HG03025 (cell line): ENCODE measurements around the gene CEP70.

Experiments
- ATAC-seq: cut with Tn5 transposase; IDR thresholded peaks from one replicate; pipeline ENCODE4 v1.9.1; 2021; ENCODE audit warnings: mild to moderate bottlenecking, moderate library complexity; ENCODE audit not compliant: unreplicated experiment, low FRiP score

Gene CEP70

DNA sequence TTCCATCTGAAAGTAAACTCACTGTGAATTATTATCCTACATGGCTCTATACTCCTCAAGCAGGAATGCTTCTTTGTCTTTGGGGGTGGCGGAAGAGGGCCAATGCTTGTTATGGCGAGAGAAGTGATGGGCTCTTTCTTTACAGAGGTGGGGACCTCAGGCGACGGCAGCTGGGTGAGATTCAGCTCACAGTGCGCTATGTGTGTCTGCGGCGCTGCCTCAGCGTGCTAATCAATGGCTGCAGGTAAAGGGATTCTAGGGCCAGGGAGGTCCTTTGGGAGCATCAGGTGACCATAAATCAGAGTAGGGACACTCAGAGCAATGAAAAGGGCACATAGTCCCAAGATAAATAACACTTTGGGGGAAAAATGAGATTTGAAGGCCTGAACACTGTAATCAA lies 120.7 kb downstream of the CEP70 start:
- no peak for ATAC-seq

DNA sequence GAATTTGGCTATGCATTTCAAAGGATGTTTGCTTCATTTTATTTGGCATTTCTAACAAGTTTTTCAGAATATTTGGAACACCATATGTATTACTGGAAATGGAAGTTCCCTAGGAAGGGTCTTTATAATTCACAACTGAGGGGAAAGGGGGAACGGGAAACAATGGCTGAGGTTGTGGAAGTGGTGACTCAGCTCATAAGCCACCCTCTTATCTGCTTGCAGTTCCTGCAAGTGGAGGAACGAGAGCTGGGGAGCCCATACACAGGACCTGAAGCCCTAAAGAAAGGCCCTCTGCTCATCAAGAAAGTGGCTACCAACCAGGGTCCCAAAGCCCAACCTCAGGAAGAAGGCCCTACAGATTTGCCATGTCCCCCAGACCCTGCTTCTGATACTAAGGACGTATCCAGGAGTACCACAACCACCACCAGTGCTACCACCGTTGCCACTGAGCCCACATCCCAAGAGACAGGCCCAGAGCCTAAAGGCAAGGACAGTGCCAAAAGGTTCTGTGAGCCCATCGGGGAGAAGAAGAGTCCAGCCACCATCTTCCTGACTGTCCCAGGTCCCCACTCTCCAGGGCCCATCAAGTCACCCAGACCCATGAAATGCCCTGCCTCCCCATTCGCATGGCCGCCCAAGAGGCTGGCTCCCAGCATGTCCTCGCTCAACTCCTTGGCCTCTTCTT lies 121.8 kb downstream of the CEP70 start:
- ATAC-seq = no peak

- ATAC-seq = no peak
Measured at GRCh38 chr3:138471481-138471880, 122.6 kb downstream of the CEP70 start.

- ATAC-seq = no peak
Measured at GRCh38 chr3:138470687-138471086, 123.4 kb downstream of the CEP70 start.

DNA sequence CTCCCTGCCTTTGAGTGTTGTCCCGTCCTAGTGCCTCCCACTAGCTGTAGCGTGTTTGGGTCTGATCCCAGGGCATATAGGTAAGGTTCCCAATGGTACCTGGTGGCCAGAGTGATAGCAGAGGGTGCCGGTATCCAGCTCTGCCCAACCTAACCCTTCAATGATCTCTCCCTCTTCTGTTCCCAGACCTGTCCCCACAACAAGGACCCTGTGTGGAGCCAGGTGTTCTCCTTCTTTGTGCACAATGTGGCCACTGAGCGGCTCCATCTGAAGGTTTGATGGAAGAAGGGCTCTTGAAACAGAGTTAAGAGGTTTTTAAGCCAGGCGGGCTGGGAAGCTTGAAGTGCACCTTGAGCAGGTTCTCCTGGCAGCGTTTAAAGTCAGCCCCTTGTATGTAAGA lies 124.2 kb downstream of the CEP70 start:
- ATAC-seq = no peak

GRCh38 chr3:138468886-138469285 lies 125.2 kb downstream of the CEP70 start:
- ATAC-seq = no peak

DNA sequence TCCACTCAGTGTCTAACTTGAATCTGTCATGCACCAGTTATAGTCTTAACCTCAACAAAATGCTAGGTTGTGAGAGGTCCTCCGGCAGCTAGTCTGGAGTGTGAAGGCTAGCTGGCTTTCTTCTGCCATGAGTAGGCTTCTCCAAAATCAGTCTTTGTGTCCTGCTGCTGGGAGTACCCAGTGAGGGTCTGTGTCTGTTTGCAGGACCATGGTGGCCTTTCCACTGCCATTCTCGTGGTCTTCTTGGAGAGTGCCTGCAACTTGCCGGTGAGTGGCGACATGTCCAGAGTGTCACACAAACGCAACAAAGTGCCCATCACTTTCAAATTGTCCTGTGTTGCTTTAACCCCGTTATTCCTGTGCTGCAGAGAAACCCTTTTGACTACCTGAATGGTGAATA lies 125.6 kb downstream of the CEP70 start:
- ATAC-seq = no peak

GRCh38 chr3:138467931-138468330 lies 126.1 kb downstream of the CEP70 start:
- ATAC-seq = no peak

DNA sequence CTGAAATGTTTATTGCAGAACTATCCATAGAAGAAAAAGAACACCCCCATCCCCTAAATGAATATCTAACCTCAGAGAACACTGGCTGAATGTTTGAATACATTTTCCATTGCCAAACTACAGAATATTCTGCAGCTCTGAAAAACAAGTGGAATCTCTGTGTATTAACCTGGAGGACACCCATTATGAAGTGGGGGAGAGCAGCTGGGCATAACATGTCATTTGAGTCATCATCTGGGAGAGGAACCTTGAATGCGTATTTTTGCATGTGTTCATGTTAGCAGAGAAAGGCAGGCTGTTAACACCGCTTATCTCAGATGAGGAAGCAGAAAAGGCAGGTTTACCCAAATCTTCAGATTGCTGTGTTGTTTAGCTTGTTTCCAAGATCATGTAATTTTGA lies 128.1 kb downstream of the CEP70 start:
- no peak for ATAC-seq

DNA sequence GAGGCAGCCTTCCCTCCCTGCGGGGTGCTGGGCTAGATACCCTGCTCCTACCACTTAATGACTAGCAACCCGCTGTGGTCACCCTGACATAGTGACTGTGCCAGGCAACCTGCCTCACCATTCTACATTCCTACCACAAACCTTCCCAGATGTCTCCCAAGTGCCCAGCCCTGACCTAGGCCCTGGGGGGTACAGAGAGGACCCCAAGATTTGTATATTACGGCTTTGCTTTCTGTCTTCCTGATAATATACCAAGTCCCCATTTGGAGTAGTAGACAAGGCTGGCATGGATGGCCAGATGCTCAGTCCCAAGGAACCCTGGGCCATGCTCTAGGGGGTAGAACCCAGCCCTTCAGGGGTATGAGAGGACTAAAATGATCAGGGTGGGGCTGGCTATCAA lies 128.6 kb downstream of the CEP70 start:
- no peak for ATAC-seq

- no peak for ATAC-seq
Measured at GRCh38 chr3:138464491-138464860, 129.6 kb downstream of the CEP70 start.

GRCh38 chr3:138463724-138464490 lies 130.2 kb downstream of the CEP70 start:
- ATAC-seq = no peak

- no peak for ATAC-seq
Measured at GRCh38 chr3:138461896-138462295, 132.2 kb downstream of the CEP70 start.

DNA sequence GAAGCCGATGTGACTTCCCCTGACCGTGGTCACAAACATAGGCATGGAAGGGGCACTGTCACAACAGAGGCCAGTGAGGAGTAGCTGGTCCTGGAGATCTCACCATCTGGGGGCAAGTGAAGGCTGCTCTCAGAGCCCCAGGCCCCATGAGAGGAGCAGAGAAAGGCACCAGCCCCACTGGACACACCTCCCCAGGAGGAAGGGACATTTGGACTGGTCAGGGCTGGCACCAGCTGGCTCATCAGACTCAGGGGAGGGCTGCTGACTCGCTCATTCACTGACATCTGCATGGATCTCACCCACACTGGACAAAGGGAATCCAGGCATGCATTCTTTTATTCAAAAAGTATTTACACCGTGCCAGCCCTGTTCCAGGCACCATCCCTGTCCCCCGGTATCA lies 132.8 kb downstream of the CEP70 start:
- no peak for ATAC-seq

DNA sequence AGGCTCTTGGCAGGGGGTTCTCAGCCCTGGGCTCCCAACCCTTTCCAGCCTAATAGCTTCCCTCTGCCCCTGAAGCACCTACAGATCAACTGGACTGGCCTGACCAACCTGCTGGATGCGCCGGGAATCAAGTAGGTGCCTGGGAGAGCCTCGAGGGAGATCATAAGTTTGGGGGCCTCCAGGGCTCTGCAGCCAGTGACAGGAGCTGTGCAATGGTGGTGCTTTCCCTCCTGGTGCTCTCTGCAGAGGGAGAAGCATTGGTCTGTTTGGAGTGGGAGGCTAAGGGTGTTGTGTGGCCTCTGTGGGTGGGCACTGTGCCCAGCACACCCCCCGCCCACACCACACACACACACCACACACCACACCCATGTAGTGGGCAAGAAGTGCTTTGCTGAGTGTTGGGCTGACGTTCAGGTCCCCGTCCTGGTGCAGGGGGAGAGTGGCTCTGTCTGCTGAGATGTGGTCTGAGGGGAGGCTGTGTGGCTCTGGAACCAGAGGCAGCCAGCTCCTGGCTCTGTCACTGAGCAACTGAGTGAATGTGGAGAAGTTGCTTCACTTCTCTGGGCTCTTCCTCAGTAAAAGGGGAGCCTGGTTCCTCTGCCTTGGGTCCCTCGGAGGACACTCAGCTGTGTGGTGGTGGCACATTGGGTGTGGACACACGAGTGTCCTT lies 133.4 kb downstream of the CEP70 start:
- ATAC-seq = no peak

- no peak for ATAC-seq
Measured at GRCh38 chr3:138459619-138460535, 134.2 kb downstream of the CEP70 start.

- ATAC-seq = no peak
Measured at GRCh38 chr3:138458774-138459499, 135.1 kb downstream of the CEP70 start.

DNA sequence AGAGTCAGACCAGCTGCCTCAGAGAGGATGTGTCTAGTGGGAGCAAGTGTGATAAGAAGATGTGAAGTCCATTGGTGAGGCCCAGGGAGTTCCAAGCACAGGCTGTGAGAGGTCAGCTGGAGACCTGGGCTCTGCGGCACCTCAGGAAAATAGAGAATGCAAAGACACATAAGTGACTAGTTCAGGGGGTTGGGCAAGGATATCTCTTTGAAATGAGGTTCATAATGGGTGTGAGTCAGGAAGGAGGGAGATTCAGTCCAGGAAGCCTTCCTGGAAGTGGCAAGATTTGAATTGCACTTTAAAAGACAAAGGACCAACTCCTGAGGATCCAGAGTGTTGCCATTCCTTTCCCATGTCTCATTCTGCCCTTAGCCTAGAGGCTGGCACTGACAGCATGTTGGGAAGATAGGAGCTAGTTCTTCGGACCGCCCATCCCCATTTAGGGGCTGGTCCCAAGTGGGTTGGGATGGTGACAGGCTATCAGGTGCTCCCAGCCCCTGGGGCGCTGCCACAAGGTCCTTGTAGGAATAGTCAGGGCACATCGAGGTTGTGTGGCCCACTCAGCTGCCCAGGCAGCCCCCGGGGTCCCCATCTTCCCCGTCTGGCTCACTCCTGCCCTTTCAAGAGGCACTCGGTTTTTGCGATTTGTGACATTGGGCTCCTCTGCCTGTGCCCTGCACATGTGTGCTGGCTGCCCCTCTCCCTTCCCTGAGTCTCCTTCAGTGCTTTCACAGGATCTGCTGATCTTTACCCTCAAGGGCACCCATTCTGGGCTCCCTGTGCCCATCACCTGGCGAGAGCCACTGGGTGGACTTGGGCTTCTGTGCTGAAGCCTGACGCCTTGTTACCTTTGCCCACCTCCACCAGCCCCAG lies 136.0 kb downstream of the CEP70 start:
- ATAC-seq = no peak
